ENCODE results near the gene C9orf57. TPM values are rescaled to one million over a fixed set of nuclear protein-coding genes. Genes with fewer than 3 reads are reported as not detected.
A peak's percentile ranks its signal among the peaks of the same experiment; 100 is the strongest.

C9orf57 gene
- total and polyA plus RNA-seq, 9 of the 15 experiments (the other 6 are each of a cell fraction or from before 2014, with no cell fraction given): not detected

DNA sequence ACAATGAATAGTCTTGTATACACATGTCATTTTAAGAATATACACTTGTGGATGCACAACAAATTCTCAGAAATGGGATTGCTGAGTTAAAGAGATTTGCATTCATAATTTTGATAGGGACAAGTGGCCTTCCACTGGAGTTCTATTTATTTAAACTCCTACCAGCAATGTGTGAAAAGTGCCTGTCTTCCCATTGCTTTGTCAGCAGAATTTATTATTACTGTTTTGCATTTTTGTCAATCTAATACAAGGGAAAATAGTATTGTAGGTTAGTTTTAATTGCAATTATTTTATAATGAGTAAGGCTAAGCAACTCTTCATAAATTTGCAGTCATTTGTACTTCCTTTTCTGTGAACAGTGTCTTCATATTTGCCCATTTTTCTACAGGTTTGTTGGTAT, 55.0 kb downstream of the C9orf57 start:
- intact Hi-C loops (cut with micrococcal nuclease) (no loop called here), in situ Hi-C loops (cut with MboI) (loop anchor here (25.0 kb wide), 1 partner anchor 718 kb away; no protein-coding TSS in a partner anchor)
- H3K9ac ChIP-seq (ENCODE audit: insufficient read depth in 1 of 2, low read depth in 2 of 2, low read length in 2 of 2): no peak overlapping the region
- no peaks in the 10 kb centered on the region for H3K79me2 ChIP-seq (ENCODE audit: control insufficient read depth, insufficient read depth, low read length)
- H3K27me3 ChIP-seq (ENCODE audit: control insufficient read depth in 2 of 2, insufficient read depth in 2 of 2, low read length in 2 of 2): peaks cover 0 to 14% of the 10 kb centered on the region in 2 experiments; a peak in 2 of 5 replicates
- no peak for FAIRE-seq
- H3K4me1 ChIP-seq (replicated peaks in 1 of 2; ENCODE audit: control insufficient read depth in 2 of 2, insufficient read depth in 2 of 2, low read length in 2 of 2): peaks cover 0 to 4% of the 10 kb centered on the region in 2 experiments; a peak in 2 of 5 replicates
- ChIA-PET POLR2A (no interaction called here), CTCF (ENCODE audit: low intra/inter-chr PET ratio) (no interaction called here)
- H3K36me3 ChIP-seq (ENCODE audit: control insufficient read depth, insufficient read depth, low read length): no peaks in the 10 kb centered on the region
- no TSS peak for BruUV-seq (replicated peaks)
- no peak for ATAC-seq
- no peaks in the 10 kb centered on the region for H3K9me1 ChIP-seq (ENCODE audit: control insufficient read depth, insufficient read depth, low read length)
- H3K4me2 ChIP-seq (ENCODE audit: insufficient read depth, low read length): no peak overlapping the region
- no peaks in the 10 kb centered on the region for H4K20me1 ChIP-seq (replicated peaks; ENCODE audit: control insufficient read depth, insufficient read depth, low read length)
- TF ChIP-seq ZNF316 (IDR thresholded peaks at IDR 0.05): peak; percentile 32; the same call in 1 of the 2 replicates
- TF ChIP-seq KDM5B (IDR thresholded peaks at IDR 0.05; ENCODE audit: insufficient replicate concordance, low read depth, low read length): no peak
- peak; percentile 9; the same call in 1 of the 2 replicates for TF ChIP-seq C11orf30 (IDR thresholded peaks at IDR 0.05; ENCODE audit: low read depth)
- TF ChIP-seq MAFG (tag; conservative IDR thresholded peaks at IDR 0.05): no peak
- no peak for TF ChIP-seq L3MBTL2 (IDR thresholded peaks at IDR 0.05)
- DNase-seq (ENCODE audit: extremely low read depth in 1 of 4, low spot score in 3 of 4): no peak
- H2AFZ ChIP-seq (ENCODE audit: low read depth, low read length): no peak overlapping the region
- H3K9me3 ChIP-seq (replicated peaks; ENCODE audit: control insufficient read depth, insufficient read depth, low read depth, low read length): no peaks in the 10 kb centered on the region
- H3K4me3 ChIP-seq: no peak overlapping the region
- no peak overlapping the region for H3K27ac ChIP-seq (ENCODE audit: extremely low read depth, low read depth, low read length)

Small RNA genes lying within 50 kb of the gene (small RNA-seq; reads per million reads assigned to genes)
- not detected for gene HSPB1P1

Other genes starting within 250 kb of the C9orf57 start
- gene ABHD17B, start 149.4 kb downstream of the C9orf57 start, total RNA-seq (2014; rRNA removed): 7.6 and 10.1 TPM in 2 replicates
- 13.4 and 13.9 TPM in 2 replicates for gene ABHD17B, start 149.4 kb downstream of the C9orf57 start, total RNA-seq (2014; rRNA removed; fragmentation: Illumina TruSeq; extraction: Trizol)
- gene ABHD17B, start 149.4 kb downstream of the C9orf57 start, total RNA-seq (2015; rRNA removed; fragmentation: Illumina TruSeq; extraction: Trizol): 13.2 and 13.5 TPM in 2 replicates
- gene ABHD17B, start 149.4 kb downstream of the C9orf57 start, total RNA-seq (2021): 11.9 and 14.2 TPM in 2 replicates
- 12.1 and 12.8 TPM in 2 replicates for gene ABHD17B, start 149.4 kb downstream of the C9orf57 start, polyA plus RNA-seq (2011; rRNA removed)
- gene ABHD17B, start 149.4 kb downstream of the C9orf57 start, polyA plus RNA-seq (2014; fragmentation: Illumina TruSeq; extraction: Trizol): 7.8 and 8.6 TPM in 2 replicates
- gene ABHD17B, start 149.4 kb downstream of the C9orf57 start, polyA plus RNA-seq (2014; fragmentation: Nextera tagmentation; extraction: Ambion mirVana): 1 to 10 TPM; 1.9 to 3.3 TPM
- gene ABHD17B, start 149.4 kb downstream of the C9orf57 start, polyA plus RNA-seq (2014; rRNA removed): 8.8 and 10.4 TPM in 2 replicates
- 6.9 and 11.8 TPM in 2 replicates for gene C9orf85, start 149.0 kb downstream of the C9orf57 start, total RNA-seq (2014; rRNA removed)
- gene C9orf85, start 149.0 kb downstream of the C9orf57 start, total RNA-seq (2014; rRNA removed; fragmentation: Illumina TruSeq; extraction: Trizol): 14.5 and 16.2 TPM in 2 replicates
- 15.8 and 15.9 TPM in 2 replicates for gene C9orf85, start 149.0 kb downstream of the C9orf57 start, total RNA-seq (2015; rRNA removed; fragmentation: Illumina TruSeq; extraction: Trizol)
- 6.7 TPM in 2 replicates for gene C9orf85, start 149.0 kb downstream of the C9orf57 start, total RNA-seq (2021)
- gene C9orf85, start 149.0 kb downstream of the C9orf57 start, polyA plus RNA-seq (2011; rRNA removed): 8.0 and 9.5 TPM in 2 replicates
- gene C9orf85, start 149.0 kb downstream of the C9orf57 start, polyA plus RNA-seq (2014; fragmentation: Illumina TruSeq; extraction: Trizol): 12.7 and 17.6 TPM in 2 replicates
- 10 to 100 TPM; 11.9 to 14.6 TPM for gene C9orf85, start 149.0 kb downstream of the C9orf57 start, polyA plus RNA-seq (2014; fragmentation: Nextera tagmentation; extraction: Ambion mirVana)
- 13.0 and 15.1 TPM in 2 replicates for gene C9orf85, start 149.0 kb downstream of the C9orf57 start, polyA plus RNA-seq (2014; rRNA removed)
- gene GDA, start 88.8 kb upstream of the C9orf57 start, total RNA-seq (2014; rRNA removed): 10.4 and 13.2 TPM in 2 replicates
- 18.0 and 19.9 TPM in 2 replicates for gene GDA, start 88.8 kb upstream of the C9orf57 start, total RNA-seq (2014; rRNA removed; fragmentation: Illumina TruSeq; extraction: Trizol)
- gene GDA, start 88.8 kb upstream of the C9orf57 start, total RNA-seq (2015; rRNA removed; fragmentation: Illumina TruSeq; extraction: Trizol): 11.6 and 12.7 TPM in 2 replicates
- gene GDA, start 88.8 kb upstream of the C9orf57 start, total RNA-seq (2021): 12.4 and 14.6 TPM in 2 replicates
- 4.5 and 17.5 TPM in 2 replicates for gene GDA, start 88.8 kb upstream of the C9orf57 start, polyA plus RNA-seq (2011; rRNA removed)
- 11.8 and 16.7 TPM in 2 replicates for gene GDA, start 88.8 kb upstream of the C9orf57 start, polyA plus RNA-seq (2014; fragmentation: Illumina TruSeq; extraction: Trizol)
- gene GDA, start 88.8 kb upstream of the C9orf57 start, polyA plus RNA-seq (2014; fragmentation: Nextera tagmentation; extraction: Ambion mirVana): 10 to 100 TPM in 1 of 2 experiments, 1 to 10 TPM in 1; 7.1 to 11.2 TPM
- gene GDA, start 88.8 kb upstream of the C9orf57 start, polyA plus RNA-seq (2014; rRNA removed): 14.4 and 14.9 TPM in 2 replicates

Data from K562 (cell line).